SH-SY5Y (cell line): ENCODE data around the gene ICAM2.

ENCODE experiments used
- GATA2 ChIP-seq: IDR thresholded peaks from 2 replicates; pipeline ENCODE4 v1.6.1; 2011; ENCODE audit warnings: mild to moderate bottlenecking, low read depth, low read length
- GATA3 ChIP-seq: IDR thresholded peaks from 2 replicates; pipeline ENCODE4 v1.6.1; 2011; ENCODE audit warnings: low read depth, mild to moderate bottlenecking, low read length, moderate library complexity

DNA sequence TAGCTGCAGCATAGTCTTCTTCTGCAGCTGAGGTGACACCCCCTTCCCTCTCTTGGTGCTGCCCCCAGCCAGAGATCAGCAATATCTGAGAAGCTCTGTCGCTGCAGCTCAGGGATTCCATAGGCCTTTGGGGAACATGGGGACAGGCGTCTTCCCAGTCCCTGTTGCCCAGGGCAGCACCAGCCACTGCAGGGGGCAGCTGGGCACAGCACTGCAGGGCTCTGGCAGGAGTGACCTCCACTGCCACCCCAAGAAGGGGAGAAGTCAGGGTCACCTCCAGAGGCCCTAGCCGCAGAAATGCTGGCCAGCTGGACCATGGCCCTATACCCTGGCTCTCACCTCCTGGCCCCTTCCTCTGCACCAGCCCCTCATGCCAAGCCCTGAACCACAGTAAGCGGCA, 64.6 kb downstream of the ICAM2 start:
- TF ChIP-seq GATA2 (no peak), GATA3 (no peak)
